ENCODE results near the gene PHF14.

GRCh38 chr7:11155883-11156282 lies 182.2 kb downstream of the PHF14 start:
- TF ChIP-seq, protein P1, sequence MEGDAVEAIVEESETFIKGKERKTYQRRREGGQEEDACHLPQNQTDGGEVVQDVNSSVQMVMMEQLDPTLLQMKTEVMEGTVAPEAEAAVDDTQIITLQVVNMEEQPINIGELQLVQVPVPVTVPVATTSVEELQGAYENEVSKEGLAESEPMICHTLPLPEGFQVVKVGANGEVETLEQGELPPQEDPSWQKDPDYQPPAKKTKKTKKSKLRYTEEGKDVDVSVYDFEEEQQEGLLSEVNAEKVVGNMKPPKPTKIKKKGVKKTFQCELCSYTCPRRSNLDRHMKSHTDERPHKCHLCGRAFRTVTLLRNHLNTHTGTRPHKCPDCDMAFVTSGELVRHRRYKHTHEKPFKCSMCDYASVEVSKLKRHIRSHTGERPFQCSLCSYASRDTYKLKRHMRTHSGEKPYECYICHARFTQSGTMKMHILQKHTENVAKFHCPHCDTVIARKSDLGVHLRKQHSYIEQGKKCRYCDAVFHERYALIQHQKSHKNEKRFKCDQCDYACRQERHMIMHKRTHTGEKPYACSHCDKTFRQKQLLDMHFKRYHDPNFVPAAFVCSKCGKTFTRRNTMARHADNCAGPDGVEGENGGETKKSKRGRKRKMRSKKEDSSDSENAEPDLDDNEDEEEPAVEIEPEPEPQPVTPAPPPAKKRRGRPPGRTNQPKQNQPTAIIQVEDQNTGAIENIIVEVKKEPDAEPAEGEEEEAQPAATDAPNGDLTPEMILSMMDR (IDR thresholded peaks at IDR 0.05; ENCODE audit: low read depth, low read length, missing input control): no peak
- TF ChIP-seq RAD21 (IDR thresholded peaks at IDR 0.05) (no peak), SP1 (IDR thresholded peaks at IDR 0.05) (no peak), REST (IDR thresholded peaks at IDR 0.05) (no peak), EGR1 (IDR thresholded peaks at IDR 0.05; ENCODE audit: low read depth in 2 of 2) (no peak), ZBTB33 (IDR thresholded peaks at IDR 0.05) (no peak), RXRA (IDR thresholded peaks at IDR 0.05) (no peak), JUND (IDR thresholded peaks at IDR 0.05) (no peak), MAX (IDR thresholded peaks at IDR 0.05) (no peak), TAF1 (conservative IDR thresholded peaks at IDR 0.05) (no peak)
